GM12878 (cell line): ENCODE measurements around the gene TEDC1. TPM values are rescaled to one million over a fixed set of nuclear protein-coding genes. Genes with fewer than 3 reads are reported as not detected.

Experiments
- ATAC-seq: fragments of 200-7000 bp; cut with Tn5 transposase; 3 replicates; pipeline ENCODE4 v1.9.1; 2020; ENCODE audit warnings: mild to moderate bottlenecking, moderate library complexity
- BruUV-seq: library from RNA; stranded (reverse); fragments of 400-500 nt; replicated peaks from 2 replicates; lab custom pipeline; 2021; lab: Mats Ljungman, UMichigan
- CTCF ChIA-PET: fragments of 300-600 bp; sonication (Branson Sonifier 250); formaldehyde crosslinking; extraction: SDS; loops from one replicate; lab custom pipeline; 2021; ENCODE audit warnings: inconsistent platforms; lab: Yijun Ruan, JAX
- POLR2A ChIA-PET: fragments of 350-600 bp; formaldehyde crosslinking; extraction: SDS; loops from one replicate; lab custom pipeline; 2021; ENCODE audit warnings: inconsistent platforms; lab: Charles Lee
- RAD21 ChIA-PET: fragments of 300-600 bp; sonication (Branson Sonifier 250); formaldehyde crosslinking; loops from one replicate; lab custom pipeline; 2023; ENCODE audit warnings: antibody characterized with exemption; ENCODE audit not compliant: unreplicated experiment; lab: Charles Lee
- SMC1A ChIA-PET: fragments of 300-600 bp; sonication (Branson Sonifier 250); formaldehyde crosslinking; loops from one replicate; lab custom pipeline; 2023; ENCODE audit not compliant: unreplicated experiment, uncharacterized antibody; lab: Charles Lee
- DNase-seq: peaks from one replicate; pipeline ENCODE4 v3.0.0-alpha.2; 2011; ENCODE audit warnings: low read depth, low spot score
- FAIRE-seq: peaks from 3 replicates; lab custom pipeline; 2011; peaks lifted over from hg19 to GRCh38; lab: Jason Lieb, UNC
- H2AFZ ChIP-seq: 2 replicates; pipeline ENCODE4 v1.6.0; 2011; ENCODE audit warnings: low read depth, low read length, control low read depth; ENCODE audit not compliant: control insufficient read depth
- H3K27ac ChIP-seq: 2 replicates; pipeline ENCODE4 v1.5.1; 2011; ENCODE audit warnings: control low read depth; ENCODE audit not compliant: control insufficient read depth, insufficient read depth
- H3K27me3 ChIP-seq, 2 experiments: replicated peaks in 1 of 2; 2 replicates each; pipeline versions ENCODE4 v1.6.0 to v1.6.1; 2011; ENCODE audit warnings: low read length in 1 of 2; ENCODE audit not compliant: control insufficient read depth in 2 of 2, insufficient read depth in 2 of 2
- H3K36me3 ChIP-seq, 2 experiments: 2 replicates each; pipeline ENCODE4 v1.5.1; 2011; ENCODE audit warnings: low read length in 1 of 2; ENCODE audit not compliant: control insufficient read depth in 2 of 2, insufficient read depth in 2 of 2
- H3K4me1 ChIP-seq: 2 replicates; pipeline ENCODE4 v1.6.1; 2011; ENCODE audit warnings: mild to moderate bottlenecking, low read length, moderate library complexity, mixed read lengths; ENCODE audit not compliant: control insufficient read depth, insufficient read depth
- H3K4me2 ChIP-seq: 2 replicates; pipeline ENCODE4 v1.6.0; 2011; ENCODE audit warnings: control low read depth; ENCODE audit not compliant: control insufficient read depth, insufficient read depth
- H3K4me3 ChIP-seq: fragments of 200-600 bp; sonication (generic); 2 replicates; pipeline ENCODE4 v1.5.1; 2016
- H3K79me2 ChIP-seq: 2 replicates; pipeline ENCODE4 v1.6.0; 2011; ENCODE audit warnings: low read length; ENCODE audit not compliant: control insufficient read depth, insufficient read depth
- H3K9ac ChIP-seq: 2 replicates; pipeline ENCODE4 v1.8.0; 2011; ENCODE audit warnings: low read length, control low read depth, mixed read lengths; ENCODE audit not compliant: control insufficient read depth, insufficient read depth
- H3K9me3 ChIP-seq: replicated peaks from 3 replicates; pipeline ENCODE4 v1.5.1; 2011; ENCODE audit warnings: mild to moderate bottlenecking, low read length; ENCODE audit not compliant: control insufficient read depth, insufficient read depth
- H4K20me1 ChIP-seq: 2 replicates; pipeline ENCODE4 v1.6.0; 2011; ENCODE audit not compliant: control insufficient read depth, insufficient read depth
- BMI1 ChIP-seq: fragments of 450-650 bp; IDR thresholded peaks from 2 replicates; pipeline ENCODE4 v1.6.1; 2016; ENCODE audit warnings: mild to moderate bottlenecking, moderate library complexity, borderline replicate concordance
- CHD2 ChIP-seq: IDR thresholded peaks from 2 replicates; pipeline ENCODE4 v1.6.1; 2011; ENCODE audit warnings: low read depth, low read length, improper control_type of control experiment, borderline replicate concordance
- ELK1 ChIP-seq: IDR thresholded peaks from 2 replicates; pipeline ENCODE4 v1.6.1; 2012; ENCODE audit warnings: low read depth, low read length, improper control_type of control experiment
- POLR2AphosphoS5 ChIP-seq: IDR thresholded peaks from 2 replicates; pipeline ENCODE4 v1.6.1; 2011; ENCODE audit warnings: mild to moderate bottlenecking, low read length, inconsistent platforms
- RAD21 ChIP-seq: IDR thresholded peaks from 2 replicates; pipeline ENCODE4 v1.6.1; 2011; ENCODE audit warnings: mild to moderate bottlenecking, low read depth, low read length, moderate library complexity; ENCODE audit not compliant: insufficient read depth
- ZNF274 ChIP-seq: IDR thresholded peaks from one replicate; pipeline ENCODE4 v1.8.0; 2011; ENCODE audit not compliant: insufficient read length, insufficient read depth
- ZNF592 ChIP-seq: fragments of 450-650 bp; IDR thresholded peaks from 2 replicates; pipeline ENCODE4 v1.6.1; 2017; ENCODE audit warnings: mild to moderate bottlenecking, moderate library complexity
- WGBS: methylation state at CpG from one replicate; pipeline ENCODE4 v1.1.6; 2016; ENCODE audit warnings: low lambda C conversion rate; ENCODE audit not compliant: insufficient replicate concordance, insufficient coverage; ENCODE audit errors: missing lambda C conversion rate; 5-methylcytosine and 5-hydroxymethylcytosine counted together
- in situ Hi-C: fragments of 300-500 bp; cut with MboI; formaldehyde crosslinking; loops from 9 replicates; pipeline ENCODE4 v1.14.3; 2018; ENCODE audit warnings: mixed read lengths
- intact Hi-C: fragments of 100-400 bp; cut with micrococcal nuclease; formaldehyde crosslinking; loops from one replicate; pipeline ENCODE4 v1.14.2; 2022; ENCODE audit not compliant: unreplicated experiment
- polyA plus RNA-seq, 11 experiments: library from polyadenylated mRNA; depleted of rRNA in 4 of 11; unstranded in 6 of 11; stranded (reverse) in 5 of 11; fragments of >200 nt; fragmentation: Nextera tagmentation in 4 of 11; fragmentation: Illumina TruSeq in 1 of 11; extraction: Ambion mirVana in 4 of 11; extraction: Trizol in 1 of 11; gene quantifications; 1 replicate in 1 of 11; 2 replicates in 10 of 11; pipeline versions ENCODE4 v1.2.1 to v1.2.3, GENCODE V29; 2011 to 2016; ENCODE audit warnings: inconsistent platforms in 2 of 11, missing spikeins in 2 of 11, low read depth in 1 of 11
- total RNA-seq, 4 experiments: library from RNA; depleted of rRNA in 3 of 4; stranded (reverse); fragments of >200 nt in 3 of 4; fragmentation: Illumina TruSeq in 1 of 4; extraction: Trizol in 1 of 4; gene quantifications; 2 replicates each; pipeline versions ENCODE4 v1.2.1 to v1.2.3, GENCODE V29; 2013 to 2021

Gene TEDC1
- total and polyA plus RNA-seq, 10 of the 15 experiments (the other 5 are each of a cell fraction or from before 2014, with no cell fraction given) = 0.19 to 34.2 (median 14.5) TPM

DNA sequence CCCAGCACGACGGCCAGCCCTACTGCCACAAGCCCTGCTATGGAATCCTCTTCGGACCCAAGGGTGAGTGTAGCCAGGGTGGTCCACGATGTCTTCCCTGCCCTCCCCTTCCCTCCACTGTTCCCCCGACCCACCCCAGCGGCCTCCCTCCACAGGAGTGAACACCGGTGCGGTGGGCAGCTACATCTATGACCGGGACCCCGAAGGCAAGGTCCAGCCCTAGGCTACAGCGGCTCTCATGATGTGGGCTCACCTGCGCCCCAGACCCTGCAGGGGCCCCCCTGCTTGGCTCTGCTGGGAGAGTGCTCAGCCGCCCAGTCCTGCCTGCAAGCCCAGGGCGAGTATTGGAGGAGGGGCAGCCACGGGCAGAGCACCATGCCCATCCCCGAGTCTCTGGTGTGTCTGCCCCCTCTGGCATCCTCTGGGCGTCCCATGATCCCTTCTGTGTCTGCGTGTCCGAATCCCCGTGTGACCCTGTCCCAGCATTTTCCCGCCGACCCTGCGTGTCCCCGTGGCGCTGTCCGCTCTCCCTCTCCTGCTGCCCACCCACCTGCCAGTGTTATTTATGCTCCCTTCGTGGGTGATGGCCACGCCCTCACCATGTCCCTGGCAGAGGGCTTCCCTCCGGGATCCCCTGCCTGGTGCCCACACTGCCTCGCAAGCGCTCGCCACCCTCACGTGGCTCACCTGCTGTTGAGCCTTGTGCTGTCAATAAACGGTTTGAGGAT is 11.5 kb upstream of the TEDC1 start:
- 11% methylated on average over 34 of the region's 34 CpGs for WGBS
- POLR2A ChIA-PET = no interaction called here
- no peak for DNase-seq

More for the DNA sequence above, 11.5 kb upstream of the TEDC1 start:
- peaks cover 4 to 11% of the 10 kb centered on the region in 2 experiments; a peak in 3 of 4 replicates for H3K27me3 ChIP-seq
- H4K20me1 ChIP-seq = no peaks in the 10 kb centered on the region
- no peaks in the 10 kb centered on the region; the same call in 2 of the 3 replicates for H3K9me3 ChIP-seq
- ChIA-PET CTCF (interaction anchor here (2.2 to 2.9 kb wide), 2 partner anchors 23 to 53 kb away, joined by 8 to 17 read pairs; no protein-coding TSS in a partner anchor), SMC1A (no interaction called here), RAD21 (no interaction called here)
- FAIRE-seq (no peak), ATAC-seq (no peak)
- H3K4me2 ChIP-seq = no peak overlapping the region
- H3K4me3 ChIP-seq = no peak overlapping the region
- no TSS peak for BruUV-seq
- in situ Hi-C loops = no loop called here
- TF ChIP-seq BMI1 = no peak
- no peak for TF ChIP-seq RAD21
- no peak for TF ChIP-seq ELK1
- no peak for TF ChIP-seq ZNF592
- no peak for TF ChIP-seq ZNF274
- no peak for TF ChIP-seq CHD2
- TF ChIP-seq POLR2AphosphoS5 = no peak
- no peak overlapping the region for H3K9ac ChIP-seq
- H2AFZ ChIP-seq = no peak overlapping the region
- no peaks in the 10 kb centered on the region for H3K79me2 ChIP-seq
- intact Hi-C loops = loop anchor here (10.0 kb wide), 1 partner anchor 415 kb away; the partner anchor contains the start of gene GPR132
- peaks cover 17% of the 10 kb centered on the region for H3K4me1 ChIP-seq
- no peaks in the 10 kb centered on the region for H3K36me3 ChIP-seq
- no peak overlapping the region for H3K27ac ChIP-seq
